ENCODE results near the gene SPINK4. TPM values are rescaled to one million over a fixed set of nuclear protein-coding genes. Genes with fewer than 3 reads are reported as not detected.
A peak's percentile ranks its signal among the peaks of the same experiment; 100 is the strongest.

The SPINK4 gene
- total RNA-seq, 1 experiment from 2014 or later: not detected

GRCh38 chr9:33211695-33212393 lies 28.1 kb upstream of the SPINK4 start:
- H4K91ac ChIP-seq (ENCODE audit: insufficient read length, low read depth, low read length): no peak overlapping the region
- no peak overlapping the region for H3K56ac ChIP-seq (ENCODE audit: insufficient read length, low read depth, low read length)
- no peaks in the 10 kb centered on the region for H3K27me3 ChIP-seq (ENCODE audit: insufficient read depth, low read length)
- H4K20me1 ChIP-seq (ENCODE audit: control insufficient read depth, insufficient read depth, insufficient read length): no peaks in the 10 kb centered on the region
- Mint-ChIP-seq H3K36me3 (ENCODE audit: insufficient read depth in 1 of 3, low read depth in 3 of 3) (no peaks in the 10 kb centered on the region), H3K27me3 (ENCODE audit: low read depth) (peaks cover 8% of the 10 kb centered on the region), H3K9me3 (no peaks in the 10 kb centered on the region), H3K4me1 (peaks cover 9 to 12% of the 10 kb centered on the region in 2 experiments), H3K27ac (0 out of 7 replicates have a peak overlapping the region, but pooled peaks of 2 of the 3 experiments have one; percentile 26 to 37), H3K4me3 (no peak overlapping the region)
- no peaks in the 10 kb centered on the region for H3K23me2 ChIP-seq (ENCODE audit: insufficient read length, low read depth, low read length, poor library complexity, severe bottlenecking)
- no peak overlapping the region for H3K14ac ChIP-seq (ENCODE audit: insufficient read depth, low read length)
- no peak overlapping the region for H2BK5ac ChIP-seq (ENCODE audit: insufficient read length, low read length)
- H3K27ac ChIP-seq (ENCODE audit: insufficient read length, low read depth, low read length): no peak overlapping the region
- no peak overlapping the region for H3T11ph ChIP-seq (ENCODE audit: low read length)
- H3K9me3 ChIP-seq (ENCODE audit: control insufficient read depth, low read depth, low read length): no peaks in the 10 kb centered on the region
- no peak for DNase-seq
- H2BK15ac ChIP-seq (ENCODE audit: low read depth, low read length): no peak overlapping the region
- H4K5ac ChIP-seq (ENCODE audit: insufficient read length, low read depth, low read length): no peak overlapping the region
- H2AK5ac ChIP-seq (ENCODE audit: insufficient read length, low read length): no peak overlapping the region
- H3K18ac ChIP-seq (ENCODE audit: insufficient read length, low read depth, low read length): no peak overlapping the region
- no peak overlapping the region for H3K4ac ChIP-seq (ENCODE audit: low read depth, low read length)
- WGBS (ENCODE audit: extremely low coverage, insufficient read length, low lambda C conversion rate): no CpG with 5 or more reads among the region's 3 CpGs
- no peaks in the 10 kb centered on the region for H3K4me1 ChIP-seq (ENCODE audit: insufficient read depth, low read length)
- H3K79me1 ChIP-seq (ENCODE audit: insufficient read depth, low read depth, low read length, poor library complexity, severe bottlenecking): no peaks in the 10 kb centered on the region
- no peak; the same call in 2 of the 3 replicates for TF ChIP-seq CTCF (conservative IDR thresholded peaks at IDR 0.05)
- no peak overlapping the region for H2AFZ ChIP-seq (ENCODE audit: low read length)
- H3K23ac ChIP-seq (ENCODE audit: insufficient read length, low read depth, low read length): no peak overlapping the region
- H3K79me2 ChIP-seq (ENCODE audit: insufficient read depth, low read length): no peaks in the 10 kb centered on the region
- no peak overlapping the region for H2BK120ac ChIP-seq (ENCODE audit: low read depth, low read length, poor library complexity, severe bottlenecking)
- no peak overlapping the region for H3K4me2 ChIP-seq (ENCODE audit: insufficient read depth, insufficient read length, low read length)
- H2BK20ac ChIP-seq (ENCODE audit: low read depth, low read length, poor library complexity, severe bottlenecking): no peak overlapping the region
- H2BK12ac ChIP-seq (ENCODE audit: insufficient read length, low read depth, low read length): no peak overlapping the region
- no peak overlapping the region for H4K8ac ChIP-seq (replicated peaks; ENCODE audit: insufficient read length, low read depth, low read length)
- H3K9ac ChIP-seq (ENCODE audit: extremely low read depth, insufficient read length, low read length): no peak overlapping the region
